Activated CD8-positive, alpha-beta memory T cell treated with anti-CD3 and anti-CD28 coated beads, Interleukin-2, amount 50 U/mL, for 1 hour (primary cell): Measurements from ENCODE around the gene VDAC1.

ENCODE experiments used
- DNase-seq: peaks from one replicate; pipeline ENCODE4 v3.0.0-alpha.2; 2020; ENCODE audit errors: extremely low read depth

The VDAC1 gene

DNA sequence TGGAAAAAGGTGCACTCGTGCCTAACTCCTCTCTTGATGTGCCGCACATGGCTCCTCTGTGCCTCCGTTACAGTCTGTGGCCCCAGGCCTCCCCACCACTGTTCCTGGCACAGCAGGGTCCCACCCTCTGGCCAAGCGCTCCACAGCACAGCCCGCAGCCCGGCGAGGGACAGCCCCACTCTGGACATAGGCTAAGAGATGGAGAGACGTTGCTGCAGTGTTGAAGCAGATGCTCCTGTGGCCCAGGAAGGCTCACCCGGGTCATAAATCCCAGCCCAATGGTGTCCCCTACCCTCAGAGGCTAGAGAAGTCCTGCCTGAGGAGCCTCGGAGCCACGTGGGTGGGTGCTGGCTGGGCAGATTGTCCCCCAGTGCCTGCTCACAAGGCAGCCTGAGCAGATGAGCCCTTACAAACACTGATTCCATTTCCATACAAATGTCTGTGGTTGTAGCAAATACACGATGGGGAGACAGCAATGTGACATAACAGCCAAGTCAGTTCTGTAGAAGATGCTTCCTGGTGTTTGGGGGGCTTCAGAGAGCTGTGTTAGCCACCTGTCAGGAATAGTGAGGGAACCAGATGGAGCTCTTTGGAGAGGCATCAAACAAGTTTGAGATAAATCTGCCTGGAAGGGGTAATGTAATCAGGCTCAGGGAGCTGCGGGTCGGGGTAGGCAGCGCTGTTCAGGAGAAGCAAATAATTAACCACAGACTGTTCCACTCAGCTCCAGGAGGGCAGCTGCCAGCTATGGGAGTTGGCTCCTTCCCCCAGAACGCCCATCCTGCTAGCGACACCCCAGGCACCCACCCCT lies 78.1 kb downstream of the VDAC1 start:
- no peak for DNase-seq

DNA sequence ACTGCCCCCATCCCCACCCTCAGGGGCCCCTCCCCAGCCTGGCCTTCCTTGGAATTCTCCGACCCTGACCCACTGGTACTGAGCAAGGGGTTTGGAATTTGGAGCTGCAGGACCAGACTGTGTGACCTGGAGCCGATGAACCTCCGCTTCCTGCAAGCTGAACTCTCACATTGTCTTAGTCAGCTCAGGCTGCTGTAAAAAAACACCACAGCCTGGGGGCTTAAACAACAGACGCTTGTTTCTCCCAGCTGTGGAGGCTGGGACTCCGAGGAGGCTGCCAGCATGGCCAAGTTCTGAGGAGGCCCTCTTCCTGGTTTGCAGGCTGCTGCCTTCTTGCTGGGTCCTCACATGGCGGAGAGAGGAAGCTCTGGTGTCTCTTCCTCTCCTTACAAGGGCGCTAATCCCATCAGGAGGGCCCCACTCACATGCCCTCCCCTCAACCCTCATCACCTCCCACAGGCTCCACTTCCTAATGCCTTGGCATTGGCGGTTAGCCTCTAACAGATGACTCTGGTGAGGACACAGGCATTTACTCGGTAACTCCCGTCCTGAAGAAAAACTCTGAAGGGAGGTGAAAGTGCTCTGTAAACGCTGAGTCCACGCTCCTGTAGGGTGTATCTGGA lies 78.8 kb downstream of the VDAC1 start:
- no peak for DNase-seq

DNA sequence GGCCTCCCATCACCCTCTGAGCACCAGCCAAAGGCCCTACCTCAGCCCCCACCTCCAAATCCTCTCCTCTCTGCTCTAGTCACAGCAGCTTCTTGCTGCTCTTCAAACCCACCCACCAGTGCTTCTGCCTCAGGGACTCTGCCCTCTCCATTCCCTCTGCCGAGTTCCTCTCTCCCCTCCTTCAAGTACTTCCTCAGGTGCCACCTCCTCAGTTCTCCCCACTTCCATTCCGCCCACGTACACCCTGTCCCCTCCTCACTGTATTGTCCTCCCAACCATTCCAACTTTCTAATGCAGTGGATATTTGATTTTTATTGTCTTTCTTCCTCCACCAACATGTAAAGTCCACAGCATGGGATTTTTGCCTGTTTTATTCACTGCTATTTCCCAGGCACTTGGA lies 79.5 kb downstream of the VDAC1 start:
- no peak for DNase-seq

DNA sequence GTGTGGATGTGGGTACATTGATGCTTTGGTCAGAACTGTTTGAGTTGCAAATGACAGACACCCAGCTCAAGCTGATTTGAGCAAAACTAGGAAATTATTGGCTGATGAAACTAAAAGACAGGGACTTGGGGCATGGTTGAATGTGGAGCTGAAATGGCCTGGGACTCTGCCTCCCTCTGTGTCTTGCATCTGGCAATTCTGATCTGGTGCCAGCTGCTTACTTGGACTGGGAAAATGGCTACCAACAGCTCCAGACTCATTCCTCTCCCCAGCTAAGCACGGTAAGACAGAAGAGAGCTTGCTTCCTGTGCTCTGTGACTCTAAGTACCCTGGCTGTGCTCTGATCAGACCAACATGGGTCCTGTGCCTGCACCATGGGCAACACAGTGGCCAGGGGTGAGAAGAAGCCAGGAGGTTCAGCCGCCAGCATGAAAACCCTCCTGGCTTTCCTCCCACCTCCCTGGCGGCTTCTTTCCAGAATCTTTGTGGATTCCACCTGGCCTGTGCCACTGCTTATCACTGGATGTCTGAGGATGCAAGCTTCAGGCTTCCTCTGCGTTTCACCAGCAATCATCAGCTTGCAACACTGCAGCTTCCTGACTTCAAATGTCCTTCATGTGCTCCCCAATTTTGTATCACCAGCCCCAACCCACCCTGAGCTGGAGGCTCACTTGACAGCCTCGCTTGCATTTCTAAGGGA lies 80.4 kb downstream of the VDAC1 start:
- DNase-seq, result no peak

DNA sequence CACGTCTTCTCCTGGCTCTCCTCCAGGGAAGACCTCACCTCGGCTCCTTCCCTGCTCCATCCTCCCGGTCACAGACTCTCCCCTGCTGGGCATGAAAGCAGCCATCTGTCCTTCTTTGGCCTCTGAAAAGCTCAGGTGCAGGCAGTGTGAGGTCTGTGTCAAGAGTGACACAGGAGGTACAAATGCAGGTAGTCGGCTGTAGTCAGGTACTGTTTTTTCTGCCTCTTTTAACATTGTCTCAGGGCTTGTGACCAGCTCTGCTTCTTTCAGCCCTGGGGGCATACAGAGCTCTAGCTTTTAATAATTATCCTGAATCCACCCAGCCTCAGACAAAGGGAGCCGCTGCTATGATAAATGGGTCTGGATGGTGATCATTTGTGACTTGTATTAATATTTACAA lies 82.8 kb downstream of the VDAC1 start:
- DNase-seq, result no peak
